Uterus (tissue), 2 donors: Measurements from ENCODE around the gene IQSEC2.

ENCODE experiments used
- POLR2A ChIP-seq, 2 donors: fragments of 450-650 bp; IDR thresholded peaks; one replicate each; pipeline ENCODE4 v1.6.1; 2016; ENCODE audit warnings: antibody characterized with exemption in 2 of 2, mild to moderate bottlenecking in 1 of 2, moderate library complexity in 1 of 2
- TF ChIP-seq, protein P1 (sequence below), 4 experiments: fragments of 200-600 bp in 2 of 4; fragments of 450-650 bp in 2 of 4; sonication (generic) in 2 of 4; IDR thresholded peaks; one replicate each; pipeline ENCODE4 v1.5.1; 2016 to 2019; ENCODE audit warnings: antibody characterized with exemption in 4 of 4, mild to moderate bottlenecking in 2 of 4, moderate library complexity in 1 of 4

DNA sequence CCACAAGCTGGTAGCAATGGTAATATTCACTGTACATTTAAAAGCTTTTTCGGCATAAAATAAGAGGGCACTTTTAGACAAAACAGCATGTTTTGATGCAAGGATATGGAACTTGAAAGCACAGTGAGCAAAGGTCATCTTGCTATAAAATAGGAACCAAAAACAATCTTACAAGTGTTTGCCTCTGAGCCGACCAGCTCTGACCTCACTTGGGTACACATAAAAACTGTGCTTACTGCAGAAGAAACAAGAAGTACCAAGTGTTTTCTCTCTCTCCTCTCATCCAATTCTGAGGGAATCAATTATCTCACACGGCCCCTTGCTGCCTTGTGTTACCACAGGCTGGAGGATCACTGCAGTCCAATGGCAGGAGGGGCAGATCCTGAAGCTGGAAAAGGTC, 4.8 kb upstream of the IQSEC2 start:
- TF ChIP-seq, protein P1, sequence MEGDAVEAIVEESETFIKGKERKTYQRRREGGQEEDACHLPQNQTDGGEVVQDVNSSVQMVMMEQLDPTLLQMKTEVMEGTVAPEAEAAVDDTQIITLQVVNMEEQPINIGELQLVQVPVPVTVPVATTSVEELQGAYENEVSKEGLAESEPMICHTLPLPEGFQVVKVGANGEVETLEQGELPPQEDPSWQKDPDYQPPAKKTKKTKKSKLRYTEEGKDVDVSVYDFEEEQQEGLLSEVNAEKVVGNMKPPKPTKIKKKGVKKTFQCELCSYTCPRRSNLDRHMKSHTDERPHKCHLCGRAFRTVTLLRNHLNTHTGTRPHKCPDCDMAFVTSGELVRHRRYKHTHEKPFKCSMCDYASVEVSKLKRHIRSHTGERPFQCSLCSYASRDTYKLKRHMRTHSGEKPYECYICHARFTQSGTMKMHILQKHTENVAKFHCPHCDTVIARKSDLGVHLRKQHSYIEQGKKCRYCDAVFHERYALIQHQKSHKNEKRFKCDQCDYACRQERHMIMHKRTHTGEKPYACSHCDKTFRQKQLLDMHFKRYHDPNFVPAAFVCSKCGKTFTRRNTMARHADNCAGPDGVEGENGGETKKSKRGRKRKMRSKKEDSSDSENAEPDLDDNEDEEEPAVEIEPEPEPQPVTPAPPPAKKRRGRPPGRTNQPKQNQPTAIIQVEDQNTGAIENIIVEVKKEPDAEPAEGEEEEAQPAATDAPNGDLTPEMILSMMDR (IDR thresholded peaks at IDR 0.05), result no peak
- no peak for TF ChIP-seq POLR2A (IDR thresholded peaks at IDR 0.05)
